Parathyroid adenoma (tissue), 2 donors: Measurements from ENCODE around the gene NADK2.
"Not testable (repeated sequence)": the region's sequence is repeated elsewhere in the genome, so short reads cannot be mapped to it uniquely, and the experiment has no call there.

Experiments used
- H2AFZ ChIP-seq: fragments of 300-600 bp; sonication (generic); one replicate; pipeline ENCODE4 v1.7.0; 2017; ENCODE audit warnings: antibody characterized with exemption, mild to moderate bottlenecking
- H3K27ac ChIP-seq: fragments of 300-600 bp; sonication (generic); one replicate; pipeline ENCODE4 v1.7.0; 2017
- H3K27me3 ChIP-seq: fragments of 300-600 bp; sonication (generic); one replicate; pipeline ENCODE4 v1.7.0; 2017; ENCODE audit warnings: low read length; ENCODE audit not compliant: control insufficient read depth, insufficient read depth
- H3K36me3 ChIP-seq: fragments of 300-600 bp; sonication (generic); one replicate; pipeline ENCODE4 v1.7.0; 2017; ENCODE audit warnings: low read length; ENCODE audit not compliant: control insufficient read depth, insufficient read depth
- H3K4me1 ChIP-seq: fragments of 300-600 bp; sonication (generic); one replicate; pipeline ENCODE4 v1.7.0; 2017; ENCODE audit warnings: control low read depth
- H3K4me2 ChIP-seq: fragments of 300-600 bp; sonication (generic); one replicate; pipeline ENCODE4 v1.7.0; 2017; ENCODE audit warnings: low read length
- H3K4me3 ChIP-seq: fragments of 300-600 bp; sonication (generic); one replicate; pipeline ENCODE4 v1.7.0; 2017; ENCODE audit warnings: low read depth, low read length
- H3K79me2 ChIP-seq: fragments of 300-600 bp; sonication (generic); one replicate; pipeline ENCODE4 v1.7.0; 2017; ENCODE audit warnings: control low read depth
- H3K9ac ChIP-seq: fragments of 300-600 bp; sonication (generic); one replicate; pipeline ENCODE4 v1.7.0; 2017; ENCODE audit warnings: mild to moderate bottlenecking
- H3K9me3 ChIP-seq: fragments of 300-600 bp; sonication (generic); one replicate; pipeline ENCODE4 v1.7.0; 2017; ENCODE audit warnings: low read length; ENCODE audit not compliant: control insufficient read depth
- CTCF ChIP-seq: fragments of 300-600 bp; sonication (generic); IDR thresholded peaks from one replicate; pipeline ENCODE4 v1.7.0; 2017; ENCODE audit warnings: antibody characterized with exemption, mild to moderate bottlenecking
- donor health status: primary hyperparathyroidism.

The NADK2 gene

GRCh38 chr5:36193746-36194145 is 48.0 kb downstream of the NADK2 start:
- H3K9me3 ChIP-seq: no peaks in the 10 kb centered on the region
- H3K9ac ChIP-seq: no peak overlapping the region
- H2AFZ ChIP-seq: no peak overlapping the region
- H3K27ac ChIP-seq: no peak overlapping the region
- H3K4me1 ChIP-seq: no peaks in the 10 kb centered on the region
- no peaks in the 10 kb centered on the region for H3K36me3 ChIP-seq
- H3K79me2 ChIP-seq: no peaks in the 10 kb centered on the region
- no peak for TF ChIP-seq CTCF
- H3K4me2 ChIP-seq: no peak overlapping the region
- H3K4me3 ChIP-seq: no peak overlapping the region
- no peaks in the 10 kb centered on the region for H3K27me3 ChIP-seq

- H3K36me3 ChIP-seq, H3K4me3 ChIP-seq, H3K27ac ChIP-seq, H3K4me2 ChIP-seq, H3K4me1 ChIP-seq, H3K9ac ChIP-seq, H3K9me3 ChIP-seq, H3K79me2 ChIP-seq, H2AFZ ChIP-seq, H3K27me3 ChIP-seq: not testable (repeated sequence)
These were observed 57.3 kb downstream of the NADK2 start for GRCh38 chr5:36184408-36184807.

- H3K9me3 ChIP-seq: no peaks in the 10 kb centered on the region
- H3K27ac ChIP-seq: no peak overlapping the region
- H3K79me2 ChIP-seq: no peaks in the 10 kb centered on the region
- H3K27me3 ChIP-seq: no peaks in the 10 kb centered on the region
- no peak overlapping the region for H3K4me2 ChIP-seq
- no peak for TF ChIP-seq CTCF
- no peak overlapping the region for H3K9ac ChIP-seq
- H3K4me1 ChIP-seq: no peaks in the 10 kb centered on the region
- no peak overlapping the region for H3K4me3 ChIP-seq
- H2AFZ ChIP-seq: no peak overlapping the region
- no peaks in the 10 kb centered on the region for H3K36me3 ChIP-seq
These were observed 60.0 kb downstream of the NADK2 start for GRCh38 chr5:36181774-36182173.

- TF ChIP-seq CTCF: no peak
- Histone ChIP-seq H3K9ac (no peak overlapping the region), H3K4me1 (no peaks in the 10 kb centered on the region), H3K9me3 (no peaks in the 10 kb centered on the region), H2AFZ (no peak overlapping the region), H3K27me3 (no peaks in the 10 kb centered on the region), H3K79me2 (no peaks in the 10 kb centered on the region), H3K36me3 (no peaks in the 10 kb centered on the region), H3K27ac (no peak overlapping the region), H3K4me2 (no peak overlapping the region), H3K4me3 (no peak overlapping the region)
These were observed 61.0 kb downstream of the NADK2 start for GRCh38 chr5:36180556-36181350.

GRCh38 chr5:36179950-36180349 is 61.8 kb downstream of the NADK2 start:
- Histone ChIP-seq H3K4me3 (no peak overlapping the region), H2AFZ (no peak overlapping the region), H3K36me3 (no peaks in the 10 kb centered on the region), H3K79me2 (no peaks in the 10 kb centered on the region), H3K27me3 (no peaks in the 10 kb centered on the region), H3K9me3 (no peaks in the 10 kb centered on the region), H3K9ac (no peak overlapping the region), H3K27ac (no peak overlapping the region), H3K4me2 (no peak overlapping the region), H3K4me1 (no peaks in the 10 kb centered on the region)
- no peak for TF ChIP-seq CTCF
